ENCODE results near the gene EIF2S3.

GRCh38 chrX:24093746-24094145, 39.0 kb downstream of the EIF2S3 start:
- TF ChIP-seq CTCF (IDR thresholded peaks at IDR 0.05): no peak
- no peak for TF ChIP-seq POLR2A (IDR thresholded peaks at IDR 0.05)

Data from testis (tissue), 2 donors.